GM23338 (cell line): ENCODE measurements around the gene XG. TPM values are rescaled to one million over a fixed set of nuclear protein-coding genes. Genes with fewer than 3 reads are reported as not detected.

Experiments
- ATAC-seq: fragments of 200-7000 bp; cut with Tn5 transposase; 3 replicates; pipeline ENCODE4 v1.9.1; 2020
- DNase-seq: peaks from one replicate; pipeline ENCODE4 v3.0.0-alpha.2; 2015; ENCODE audit warnings: low spot score
- H2AFZ ChIP-seq: fragments of 200-600 bp; sonication (generic); 2 replicates; pipeline ENCODE4 v1.8.0; 2016; ENCODE audit warnings: antibody characterized with exemption, mild to moderate bottlenecking, moderate library complexity
- H3F3A ChIP-seq: fragments of 200-600 bp; sonication (generic); replicated peaks from 2 replicates; pipeline ENCODE4 v1.8.0; 2017; ENCODE audit warnings: antibody characterized with exemption, mixed run types, low read depth
- H3K27ac ChIP-seq: fragments of 200-600 bp; sonication (generic); 2 replicates; pipeline ENCODE4 v1.6.1; 2016; ENCODE audit warnings: low read depth
- H3K27me3 ChIP-seq: fragments of 200-600 bp; sonication (generic); 2 replicates; pipeline ENCODE4 v1.8.0; 2016; ENCODE audit warnings: mild to moderate bottlenecking, mixed run types, moderate library complexity; ENCODE audit not compliant: insufficient read depth
- H3K36me3 ChIP-seq: fragments of 200-600 bp; sonication (generic); 2 replicates; pipeline ENCODE4 v1.8.0; 2016; ENCODE audit warnings: mild to moderate bottlenecking; ENCODE audit not compliant: insufficient read depth
- H3K4me1 ChIP-seq: fragments of 200-600 bp; sonication (generic); 2 replicates; pipeline ENCODE4 v1.8.0; 2016; ENCODE audit warnings: mild to moderate bottlenecking, moderate library complexity; ENCODE audit not compliant: insufficient read depth
- H3K4me2 ChIP-seq: fragments of 200-600 bp; sonication (generic); 2 replicates; pipeline ENCODE4 v1.7.1; 2017; ENCODE audit warnings: mixed run types
- H3K4me3 ChIP-seq: fragments of 200-600 bp; sonication (generic); 2 replicates; pipeline ENCODE4 v1.6.1; 2016; ENCODE audit warnings: mixed run types
- H3K79me2 ChIP-seq: fragments of 200-600 bp; sonication (generic); replicated peaks from 2 replicates; pipeline ENCODE4 v1.8.0; 2017; ENCODE audit warnings: mild to moderate bottlenecking; ENCODE audit not compliant: insufficient read depth
- H3K9me2 ChIP-seq: fragments of 200-600 bp; sonication (generic); 2 replicates; pipeline ENCODE4 v1.8.0; 2017; ENCODE audit not compliant: insufficient read depth
- H4K20me1 ChIP-seq: fragments of 200-600 bp; sonication (generic); replicated peaks from 2 replicates; pipeline ENCODE4 v1.8.0; 2017; ENCODE audit warnings: mild to moderate bottlenecking; ENCODE audit not compliant: insufficient read depth
- H3K27ac Mint-ChIP-seq: 2 replicates; pipeline ENCODE4 v1.8.0; 2020; ENCODE audit warnings: inconsistent platforms, mild to moderate bottlenecking, moderate library complexity, mixed read lengths
- H3K27me3 Mint-ChIP-seq: 3 replicates; pipeline ENCODE4 v1.8.0; 2022; ENCODE audit warnings: low read depth, mild to moderate bottlenecking, moderate library complexity, mixed read lengths, inconsistent platforms; ENCODE audit not compliant: insufficient read depth, poor library complexity
- H3K36me3 Mint-ChIP-seq: 3 replicates; pipeline ENCODE4 v1.8.0; 2021; ENCODE audit warnings: low read depth, mild to moderate bottlenecking, inconsistent platforms, moderate library complexity, mixed read lengths
- H3K4me1 Mint-ChIP-seq: 3 replicates; pipeline ENCODE4 v1.8.0; 2020; ENCODE audit warnings: mild to moderate bottlenecking, inconsistent platforms, mixed read lengths
- H3K4me3 Mint-ChIP-seq: 3 replicates; pipeline ENCODE4 v1.8.0; 2021; ENCODE audit warnings: moderate library complexity, mild to moderate bottlenecking, inconsistent platforms, mixed read lengths
- H3K9me3 Mint-ChIP-seq: 3 replicates; pipeline ENCODE4 v1.8.0; 2020; ENCODE audit warnings: moderate library complexity, mild to moderate bottlenecking, inconsistent platforms, mixed read lengths
- CREB1 ChIP-seq: fragments of 250-450 bp; sonication (Bioruptor Pico); IDR thresholded peaks from 2 replicates; pipeline ENCODE4 v1.5.0; 2020; ENCODE audit warnings: low read depth, mild to moderate bottlenecking, moderate library complexity
- CTCF ChIP-seq, 2 experiments: fragments of 200-600 bp in 1 of 2; sonication (generic) in 1 of 2; conservative IDR thresholded peaks; 2 replicates each; pipeline versions ENCODE4 v1.5.1 to v1.6.1; 2016 to 2017; ENCODE audit warnings: antibody characterized with exemption in 2 of 2, low read depth in 2 of 2, mild to moderate bottlenecking in 2 of 2, moderate library complexity in 1 of 2
- ETS1 ChIP-seq: IDR thresholded peaks from 2 replicates; pipeline ENCODE4 v1.6.1; 2016; ENCODE audit warnings: antibody characterized with exemption
- EZH2 ChIP-seq: fragments of 200-600 bp; sonication (generic); IDR thresholded peaks from one replicate; pipeline ENCODE4 v1.8.0; 2017; ENCODE audit warnings: antibody characterized with exemption, mild to moderate bottlenecking, low read depth; ENCODE audit not compliant: unreplicated experiment
- EZH2phosphoT487 ChIP-seq: fragments of 200-600 bp; sonication (generic); IDR thresholded peaks from one replicate; pipeline ENCODE4 v1.8.1; 2018; ENCODE audit warnings: antibody characterized with exemption; ENCODE audit not compliant: unreplicated experiment
- JUNB ChIP-seq: IDR thresholded peaks from one replicate; pipeline ENCODE4 v1.6.1; 2016; ENCODE audit warnings: antibody characterized with exemption; ENCODE audit not compliant: unreplicated experiment
- NANOG ChIP-seq: IDR thresholded peaks from 2 replicates; pipeline ENCODE4 v1.6.1; 2016; ENCODE audit warnings: antibody characterized with exemption, borderline replicate concordance
- POLR2AphosphoS5 ChIP-seq: IDR thresholded peaks from 2 replicates; pipeline ENCODE4 v1.6.1; 2016; ENCODE audit warnings: antibody characterized with exemption, low read depth
- REST ChIP-seq: IDR thresholded peaks from one replicate; pipeline ENCODE4 v1.6.1; 2018; ENCODE audit warnings: antibody characterized with exemption; ENCODE audit not compliant: unreplicated experiment
- STAT1 ChIP-seq: IDR thresholded peaks from one replicate; pipeline ENCODE4 v1.6.1; 2016; ENCODE audit warnings: antibody characterized with exemption; ENCODE audit not compliant: unreplicated experiment
- ZNF114 ChIP-seq: fragments of 250-450 bp; sonication (Bioruptor Pico); IDR thresholded peaks from 2 replicates; pipeline ENCODE4 v1.5.0; 2020; ENCODE audit warnings: mild to moderate bottlenecking, moderate library complexity
- ZNF331 ChIP-seq: fragments of 250-450 bp; sonication (Bioruptor Pico); IDR thresholded peaks from 2 replicates; pipeline ENCODE4 v1.5.0; 2020; ENCODE audit warnings: low read depth, mild to moderate bottlenecking, moderate library complexity
- ZNF462 ChIP-seq: fragments of 250-450 bp; sonication (Bioruptor Pico); IDR thresholded peaks from 2 replicates; pipeline ENCODE4 v1.5.0; 2020; ENCODE audit warnings: mild to moderate bottlenecking, moderate library complexity
- polyA plus RNA-seq: library from polyadenylated mRNA; unstranded; fragments of >200 nt; fragmentation: Nextera tagmentation; extraction: Ambion mirVana; gene quantifications from 2 replicates; pipeline ENCODE4 v1.2.1, GENCODE V29; 2016
- total RNA-seq: library from RNA; depleted of rRNA; stranded (reverse); fragments of >200 nt; shearing (Covaris generic); gene quantifications from 2 replicates; pipeline ENCODE4 v1.2.3, GENCODE V29; 2014

XG gene
- total and polyA plus RNA-seq, 2 experiments from 2014 or later, result 0.28 to 0.60 TPM

- Histone ChIP-seq H3K4me3 (no peak overlapping the region), H3K9me2 (0 out of 2 replicates have a peak, but pooled peaks cover 8% of the 10 kb centered on the region), H3K36me3 (no peaks in the 10 kb centered on the region), H3K4me1 (no peaks in the 10 kb centered on the region), H3K27ac (no peak overlapping the region), H3K4me2 (no peak overlapping the region), H4K20me1 (no peaks in the 10 kb centered on the region), H3F3A (no peaks in the 10 kb centered on the region), H3K27me3 (no peaks in the 10 kb centered on the region), H2AFZ (no peak overlapping the region), H3K79me2 (no peaks in the 10 kb centered on the region)
- peaks cover 34% of the 10 kb centered on the region for H3K36me3 Mint-ChIP-seq
- H3K27me3 Mint-ChIP-seq, result peaks cover 8% of the 10 kb centered on the region
- no peak overlapping the region for H3K27ac Mint-ChIP-seq
- no peak overlapping the region for H3K4me3 Mint-ChIP-seq
- no peaks in the 10 kb centered on the region for H3K9me3 Mint-ChIP-seq
- DNase-seq, result no peak
- TF ChIP-seq ETS1 (no peak), REST (no peak), ZNF114 (CRISPR knock-in tag) (no peak), CREB1 (CRISPR knock-in tag) (no peak), POLR2AphosphoS5 (no peak), NANOG (no peak), STAT1 (no peak), JUNB (no peak), ZNF462 (no peak), EZH2phosphoT487 (no peak), ZNF331 (CRISPR knock-in tag) (no peak), CTCF (conservative IDR thresholded peaks at IDR 0.05; ENCODE audit: low read depth in 2 of 2) (no peak), EZH2 (no peak)
- ATAC-seq, result no peak
- peaks cover 2% of the 10 kb centered on the region; the same call in 2 of the 3 replicates for H3K4me1 Mint-ChIP-seq
Observed at GRCh38 chrX:2718821-2719220, 33.0 kb upstream of the XG start.
